Measurements from ENCODE around the gene ST6GALNAC1. TPM values are rescaled to one million over a fixed set of nuclear protein-coding genes. Genes with fewer than 3 reads are reported as not detected.
A peak's percentile ranks its signal among the peaks of the same experiment; 100 is the strongest.

Gene ST6GALNAC1
- total RNA-seq (2013; cell fraction: nucleolus; rRNA removed): not detected in 2 replicates
- total RNA-seq (2014; rRNA removed) (not detected in 2 replicates), total RNA-seq (2014; rRNA removed; fragmentation: Illumina TruSeq; extraction: Trizol) (not detected in 2 replicates), total RNA-seq (2021) (0.08 and 0.29 TPM in 2 replicates), polyA plus RNA-seq (2011; rRNA removed) (not detected in 2 replicates), polyA plus RNA-seq (2014; fragmentation: Illumina TruSeq; extraction: Trizol) (not detected in 2 replicates), polyA plus RNA-seq (2014; fragmentation: Nextera tagmentation; extraction: Ambion mirVana) (not detected), polyA plus RNA-seq (2014; rRNA removed) (not detected in 2 replicates), polyA plus RNA-seq (2016; fragmentation: Nextera tagmentation; extraction: Ambion mirVana) (not detected), polyA minus RNA-seq (2011; rRNA and poly(A)+ RNA removed) (not detected in 2 replicates), Bru-seq, nascent RNA (percentile 16 among the genes with signal in this experiment), BruChase-seq, experiment 1, labeled RNA remaining after a 6-hour chase (percentile 5 among the genes with signal in this experiment), BruChase-seq, experiment 2, labeled RNA remaining after a 2-hour chase (percentile 5 among the genes with signal in this experiment)
- not detected for polyA plus RNA-seq (2011; ENCODE audit: low read depth)
- polyA plus RNA-seq (2011; cell fraction: cytosol; rRNA removed): not detected in 2 replicates
- not detected in 2 replicates for polyA plus RNA-seq (2011; cell fraction: nucleus; rRNA removed)
- not detected in 2 replicates for polyA plus RNA-seq (2012)
- polyA minus RNA-seq (2011; cell fraction: cytosol; rRNA and poly(A)+ RNA removed): not detected in 2 replicates
- polyA minus RNA-seq (2011; cell fraction: nucleus; rRNA and poly(A)+ RNA removed): not detected in 2 replicates
- long read RNA-seq, experiment 1: 0 reads
- long read RNA-seq, experiment 2: 0 reads

- ChIA-PET CTCF (interaction anchor here (1.3 kb wide), 1 partner anchor 38 kb away, joined by 5 read pairs; no protein-coding TSS in a partner anchor), POLR2A (no interaction called here), RAD21 (ENCODE audit: unreplicated experiment) (no interaction called here), SMC1A (ENCODE audit: uncharacterized antibody, unreplicated experiment) (no interaction called here)
- in situ Hi-C loops (cut with MboI) (no loop called here), intact Hi-C loops (cut with micrococcal nuclease; ENCODE audit: unreplicated experiment) (no loop called here)
- Histone ChIP-seq H3K27me3 (replicated peaks in 1 of 2; ENCODE audit: control insufficient read depth in 2 of 2, insufficient read depth in 2 of 2, low read length in 1 of 2) (peaks cover 0 to 1% of the 10 kb centered on the region in 2 experiments; a peak in 2 of 4 replicates), H3K9me3 (replicated peaks; ENCODE audit: control insufficient read depth, insufficient read depth, low read length) (no peaks in the 10 kb centered on the region; the same call in 1 of the 3 replicates), H3K79me2 (ENCODE audit: control insufficient read depth, insufficient read depth, low read length) (no peaks in the 10 kb centered on the region), H3K4me2 (ENCODE audit: control insufficient read depth, insufficient read depth) (no peak within 1 kb of the TSS), H3K36me3 (ENCODE audit: control insufficient read depth in 2 of 2, insufficient read depth in 2 of 2, low read length in 1 of 2) (no peaks in the 10 kb centered on the region), H3K27ac (ENCODE audit: control insufficient read depth, insufficient read depth) (no peak within 1 kb of the TSS), H3K9ac (ENCODE audit: control insufficient read depth, insufficient read depth, low read length) (no peak within 1 kb of the TSS), H3K4me3 (no peak within 1 kb of the TSS), H3K4me1 (ENCODE audit: control insufficient read depth, insufficient read depth, low read length) (no peaks in the 10 kb centered on the region), H4K20me1 (ENCODE audit: control insufficient read depth, insufficient read depth) (no peaks in the 10 kb centered on the region), H2AFZ (ENCODE audit: control insufficient read depth, low read depth, low read length) (no peak within 1 kb of the TSS)
- FAIRE-seq (no peak), ATAC-seq (no peak), DNase-seq (ENCODE audit: low read depth, low spot score) (no peak)
- BruUV-seq (replicated peaks): no TSS peak
- 60% methylated on average over 7 of the region's 7 CpGs for WGBS (ENCODE audit: insufficient coverage, insufficient replicate concordance, low lambda C conversion rate, missing lambda C conversion rate)
- no peak for TF ChIP-seq GATAD2B (conservative IDR thresholded peaks at IDR 0.05; ENCODE audit: low read depth)
- no peak for TF ChIP-seq CBX3 (IDR thresholded peaks at IDR 0.05; ENCODE audit: borderline replicate concordance, low read depth)
- TF ChIP-seq TCF3 (IDR thresholded peaks at IDR 0.05; ENCODE audit: borderline replicate concordance, insufficient read depth, low read depth, low read length): no peak
Observed at GRCh38 chr17:76643553-76644148, at the start of gene ST6GALNAC1. TSS of gene ST6GALNAC1 (minus strand) at chr17:76643757. CDS start at chr17:76643638, 119 bp downstream.
